ENCODE results near the gene GOSR1.

GRCh38 chr17:30450125-30451027 is 26.8 kb upstream of the GOSR1 start:
- TF ChIP-seq CTCF (conservative IDR thresholded peaks at IDR 0.05 in 1 of 2, IDR thresholded peaks at IDR 0.05 in 1 of 2; ENCODE audit: low read depth in 1 of 2, low read length in 2 of 2) (no peak), EZH2 (IDR thresholded peaks at IDR 0.05; ENCODE audit: low read length, missing control alignments) (no peak)

All from fibroblast of lung (primary cell).